A673 (cell line): Measurements from ENCODE around the gene PUS3. TPM values are rescaled to one million over a fixed set of nuclear protein-coding genes. Genes with fewer than 3 reads are reported as not detected.

Source experiments
- BruUV-seq: library from RNA; stranded (reverse); fragments of 400-500 nt; replicated peaks from 2 replicates; lab custom pipeline; 2021; lab: Mats Ljungman, UMichigan
- CTCF ChIA-PET: fragments of 300-600 bp; sonication (Branson Sonifier 250); formaldehyde crosslinking; loops from one replicate; lab custom pipeline; 2022; ENCODE audit warnings: antibody characterized with exemption; lab: Charles Lee
- POLR2A ChIA-PET: fragments of 300-600 bp; sonication (Branson Sonifier 250); formaldehyde crosslinking; loops from one replicate; lab custom pipeline; 2022; ENCODE audit warnings: antibody characterized with exemption; ENCODE audit not compliant: low non-redundant PET; lab: Charles Lee
- DNase-seq: peaks from one replicate; pipeline ENCODE4 v3.0.0-alpha.2; 2015; ENCODE audit warnings: low spot score
- H3K27ac ChIP-seq: fragments of 200-600 bp; sonication (generic); 2 replicates; pipeline ENCODE4 v1.5.1; 2016; ENCODE audit warnings: mixed run types, low read depth, mild to moderate bottlenecking, mixed read lengths, antibody characterized with exemption, low read length; ENCODE audit not compliant: poor library complexity, severe bottlenecking
- H3K27me3 ChIP-seq: fragments of 200-600 bp; sonication (generic); replicated peaks from 2 replicates; pipeline ENCODE4 v1.6.1; 2017; ENCODE audit warnings: mixed run types, low read depth, mild to moderate bottlenecking, mixed read lengths, antibody characterized with exemption, low read length; ENCODE audit not compliant: insufficient read depth, poor library complexity
- H3K36me3 ChIP-seq: fragments of 200-600 bp; sonication (generic); 2 replicates; pipeline ENCODE4 v1.6.1; 2016; ENCODE audit warnings: mixed run types, mild to moderate bottlenecking, mixed read lengths, antibody characterized with exemption, low read length; ENCODE audit not compliant: insufficient read depth, poor library complexity, severe bottlenecking
- H3K4me1 ChIP-seq: fragments of 200-600 bp; sonication (generic); 2 replicates; pipeline ENCODE4 v1.6.1; 2017; ENCODE audit warnings: mixed run types, mild to moderate bottlenecking, mixed read lengths, antibody characterized with exemption, low read length; ENCODE audit not compliant: insufficient read depth, poor library complexity, severe bottlenecking
- H3K4me3 ChIP-seq: fragments of 200-600 bp; sonication (generic); 2 replicates; pipeline ENCODE4 v1.5.1; 2016; ENCODE audit warnings: low read depth, mixed run types, mild to moderate bottlenecking, mixed read lengths, low read length; ENCODE audit not compliant: poor library complexity, severe bottlenecking
- H3K9me3 ChIP-seq: fragments of 200-600 bp; sonication (generic); 2 replicates; pipeline ENCODE4 v1.6.1; 2016; ENCODE audit warnings: mixed run types, low read depth, mild to moderate bottlenecking, mixed read lengths, antibody characterized with exemption, low read length; ENCODE audit not compliant: poor library complexity, severe bottlenecking
- EZH2 ChIP-seq: fragments of 200-600 bp; sonication (generic); IDR thresholded peaks from 2 replicates; pipeline ENCODE4 v1.6.1; 2017; ENCODE audit warnings: borderline replicate concordance, low read depth, mild to moderate bottlenecking, mixed read lengths, antibody characterized with exemption, low read length; ENCODE audit not compliant: poor library complexity, severe bottlenecking
- intact Hi-C: fragments of 100-400 bp; cut with micrococcal nuclease; formaldehyde crosslinking; loops from one replicate; pipeline ENCODE4 v1.10.0; 2022; ENCODE audit not compliant: unreplicated experiment
- total RNA-seq: library from RNA; stranded (reverse); gene quantifications from 2 replicates; pipeline ENCODE4 v1.2.3, GENCODE V29; 2021
- TF ChIP-seq, protein P1 (sequence below): fragments of 300-800, 200-600 bp; sonication (generic); conservative IDR thresholded peaks from 2 replicates; pipeline ENCODE4 v1.5.1; 2017; ENCODE audit warnings: low read depth, mild to moderate bottlenecking, antibody characterized with exemption, low read length, moderate library complexity, mixed read lengths

The PUS3 gene
- total RNA-seq, 1 experiment from 2014 or later, result 18.7 TPM

DNA sequence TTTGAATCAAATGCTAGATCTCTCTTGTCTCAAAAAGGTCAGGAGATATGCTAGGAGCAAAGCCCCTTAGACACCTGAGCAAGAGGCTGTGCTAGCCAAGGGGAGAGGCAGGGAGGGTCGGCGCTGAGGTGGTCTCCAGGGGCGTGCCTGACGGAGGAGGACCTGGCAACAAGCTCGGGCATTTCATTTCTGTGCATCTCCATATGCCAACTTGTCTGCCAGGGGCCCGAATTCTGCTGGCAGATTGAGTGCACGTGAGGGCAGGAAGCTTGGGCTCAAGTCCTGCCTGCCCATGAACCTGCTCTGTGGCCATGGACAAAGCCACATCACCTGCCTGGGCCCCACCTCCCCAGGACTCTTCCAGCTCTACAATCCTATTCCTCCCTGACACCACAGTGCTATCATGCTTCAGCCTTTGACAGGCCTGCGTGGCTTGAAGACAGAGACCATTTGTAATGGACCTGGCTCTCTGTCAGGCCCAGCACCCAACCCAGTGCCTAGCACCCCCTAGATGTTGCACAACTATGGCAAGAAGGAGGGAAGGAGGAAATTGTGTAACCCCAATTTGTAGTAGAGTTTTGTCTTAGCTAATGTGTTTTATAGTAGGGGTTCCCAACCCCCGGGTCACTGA is 26.6 kb upstream of the PUS3 start:
- intact Hi-C loops, result loop anchor here (5.0 kb wide), 1 partner anchor 133 kb away; the partner anchor contains the start of gene CDON
- no peak overlapping the region for H3K27ac ChIP-seq
- no peaks in the 10 kb centered on the region for H3K36me3 ChIP-seq
- no peaks in the 10 kb centered on the region for H3K4me1 ChIP-seq
- no peak for TF ChIP-seq EZH2
- TF ChIP-seq, protein P1, sequence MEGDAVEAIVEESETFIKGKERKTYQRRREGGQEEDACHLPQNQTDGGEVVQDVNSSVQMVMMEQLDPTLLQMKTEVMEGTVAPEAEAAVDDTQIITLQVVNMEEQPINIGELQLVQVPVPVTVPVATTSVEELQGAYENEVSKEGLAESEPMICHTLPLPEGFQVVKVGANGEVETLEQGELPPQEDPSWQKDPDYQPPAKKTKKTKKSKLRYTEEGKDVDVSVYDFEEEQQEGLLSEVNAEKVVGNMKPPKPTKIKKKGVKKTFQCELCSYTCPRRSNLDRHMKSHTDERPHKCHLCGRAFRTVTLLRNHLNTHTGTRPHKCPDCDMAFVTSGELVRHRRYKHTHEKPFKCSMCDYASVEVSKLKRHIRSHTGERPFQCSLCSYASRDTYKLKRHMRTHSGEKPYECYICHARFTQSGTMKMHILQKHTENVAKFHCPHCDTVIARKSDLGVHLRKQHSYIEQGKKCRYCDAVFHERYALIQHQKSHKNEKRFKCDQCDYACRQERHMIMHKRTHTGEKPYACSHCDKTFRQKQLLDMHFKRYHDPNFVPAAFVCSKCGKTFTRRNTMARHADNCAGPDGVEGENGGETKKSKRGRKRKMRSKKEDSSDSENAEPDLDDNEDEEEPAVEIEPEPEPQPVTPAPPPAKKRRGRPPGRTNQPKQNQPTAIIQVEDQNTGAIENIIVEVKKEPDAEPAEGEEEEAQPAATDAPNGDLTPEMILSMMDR, result no peak
- H3K4me3 ChIP-seq, result no peak overlapping the region
- no TSS peak for BruUV-seq
- ChIA-PET CTCF (no interaction called here), POLR2A (no interaction called here)
- H3K27me3 ChIP-seq, result peaks cover 8% of the 10 kb centered on the region
- no peaks in the 10 kb centered on the region for H3K9me3 ChIP-seq
- DNase-seq, result no peak

DNA sequence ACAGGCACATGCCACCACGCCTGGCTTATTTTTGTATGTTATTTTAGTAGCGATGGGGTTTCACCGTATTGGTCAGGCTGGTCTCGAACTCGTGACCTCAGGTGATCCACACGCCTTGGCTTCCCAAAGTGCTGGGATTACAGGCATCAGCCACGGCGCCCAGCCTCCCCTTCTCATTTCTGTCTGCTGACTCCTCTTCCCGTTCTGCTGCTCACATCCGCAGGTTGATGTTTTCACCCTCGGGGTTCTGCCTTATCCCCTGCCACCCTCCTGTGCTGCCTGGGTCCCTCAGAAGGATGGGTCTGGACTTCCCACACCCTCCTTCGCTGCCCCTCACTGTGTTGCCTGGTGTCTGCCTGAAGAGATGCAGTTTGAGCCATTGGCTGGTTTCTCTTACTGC is 23.7 kb upstream of the PUS3 start:
- H3K4me1 ChIP-seq, result no peaks in the 10 kb centered on the region
- no peak for DNase-seq
- TF ChIP-seq EZH2, result no peak
- TF ChIP-seq, protein P1, result no peak
- no peak overlapping the region for H3K4me3 ChIP-seq
- H3K27me3 ChIP-seq, result peaks cover 12% of the 10 kb centered on the region
- intact Hi-C loops, result loop anchor here (5.0 kb wide), 1 partner anchor 136 kb away; the partner anchor contains the start of gene CDON
- POLR2A ChIA-PET, result no interaction called here
- H3K36me3 ChIP-seq, result no peaks in the 10 kb centered on the region
- no peaks in the 10 kb centered on the region for H3K9me3 ChIP-seq
- BruUV-seq, result no TSS peak
- H3K27ac ChIP-seq, result no peak overlapping the region
- CTCF ChIA-PET, result no interaction called here

DNA sequence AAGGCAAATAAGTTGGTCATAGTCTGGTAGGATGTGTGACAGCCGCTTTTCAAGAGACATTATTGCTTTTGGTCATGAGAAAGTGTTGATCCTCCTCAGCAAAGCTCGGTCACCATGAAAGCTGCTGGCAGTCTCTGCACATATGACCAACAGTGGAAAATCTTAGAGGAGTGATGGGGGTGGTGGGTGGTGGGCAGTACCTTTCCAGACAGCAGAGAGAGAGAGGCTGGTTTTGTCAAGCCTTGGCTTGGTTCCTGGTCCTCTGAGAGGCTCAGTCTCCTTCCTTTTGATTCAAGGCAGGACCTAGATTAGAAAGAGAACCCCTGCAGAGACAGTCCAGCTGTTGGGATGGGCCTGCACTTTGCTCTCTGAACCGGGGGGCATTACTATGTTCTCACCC is 22.8 kb upstream of the PUS3 start:
- Histone ChIP-seq H3K27me3 (peaks cover 12% of the 10 kb centered on the region), H3K9me3 (no peaks in the 10 kb centered on the region), H3K36me3 (no peaks in the 10 kb centered on the region), H3K27ac (no peak overlapping the region), H3K4me3 (no peak overlapping the region), H3K4me1 (no peaks in the 10 kb centered on the region)
- POLR2A ChIA-PET, result no interaction called here
- intact Hi-C loops, result loop anchor here (5.0 kb wide), 1 partner anchor 136 kb away; the partner anchor contains the start of gene CDON
- no TSS peak for BruUV-seq
- CTCF ChIA-PET, result no interaction called here
- TF ChIP-seq, protein P1, result no peak
- no peak for TF ChIP-seq EZH2
- no peak for DNase-seq
